GM23338 (cell line): ENCODE results near the gene KRT84. TPM values are rescaled to one million over a fixed set of nuclear protein-coding genes. Genes with fewer than 3 reads are reported as not detected.

Experiments used
- ATAC-seq: fragments of 200-7000 bp; cut with Tn5 transposase; 3 replicates; pipeline ENCODE4 v1.9.1; 2020
- DNase-seq: peaks from one replicate; pipeline ENCODE4 v3.0.0-alpha.2; 2015; ENCODE audit warnings: low spot score
- H2AFZ ChIP-seq: fragments of 200-600 bp; sonication (generic); 2 replicates; pipeline ENCODE4 v1.8.0; 2016; ENCODE audit warnings: antibody characterized with exemption, mild to moderate bottlenecking, moderate library complexity
- H3F3A ChIP-seq: fragments of 200-600 bp; sonication (generic); replicated peaks from 2 replicates; pipeline ENCODE4 v1.8.0; 2017; ENCODE audit warnings: antibody characterized with exemption, mixed run types, low read depth
- H3K27ac ChIP-seq: fragments of 200-600 bp; sonication (generic); 2 replicates; pipeline ENCODE4 v1.6.1; 2016; ENCODE audit warnings: low read depth
- H3K27me3 ChIP-seq: fragments of 200-600 bp; sonication (generic); 2 replicates; pipeline ENCODE4 v1.8.0; 2016; ENCODE audit warnings: mild to moderate bottlenecking, mixed run types, moderate library complexity; ENCODE audit not compliant: insufficient read depth
- H3K36me3 ChIP-seq: fragments of 200-600 bp; sonication (generic); 2 replicates; pipeline ENCODE4 v1.8.0; 2016; ENCODE audit warnings: mild to moderate bottlenecking; ENCODE audit not compliant: insufficient read depth
- H3K4me1 ChIP-seq: fragments of 200-600 bp; sonication (generic); 2 replicates; pipeline ENCODE4 v1.8.0; 2016; ENCODE audit warnings: mild to moderate bottlenecking, moderate library complexity; ENCODE audit not compliant: insufficient read depth
- H3K4me2 ChIP-seq: fragments of 200-600 bp; sonication (generic); 2 replicates; pipeline ENCODE4 v1.7.1; 2017; ENCODE audit warnings: mixed run types
- H3K4me3 ChIP-seq: fragments of 200-600 bp; sonication (generic); 2 replicates; pipeline ENCODE4 v1.6.1; 2016; ENCODE audit warnings: mixed run types
- H3K79me2 ChIP-seq: fragments of 200-600 bp; sonication (generic); replicated peaks from 2 replicates; pipeline ENCODE4 v1.8.0; 2017; ENCODE audit warnings: mild to moderate bottlenecking; ENCODE audit not compliant: insufficient read depth
- H3K9me2 ChIP-seq: fragments of 200-600 bp; sonication (generic); 2 replicates; pipeline ENCODE4 v1.8.0; 2017; ENCODE audit not compliant: insufficient read depth
- H4K20me1 ChIP-seq: fragments of 200-600 bp; sonication (generic); replicated peaks from 2 replicates; pipeline ENCODE4 v1.8.0; 2017; ENCODE audit warnings: mild to moderate bottlenecking; ENCODE audit not compliant: insufficient read depth
- H3K27ac Mint-ChIP-seq: 2 replicates; pipeline ENCODE4 v1.8.0; 2020; ENCODE audit warnings: inconsistent platforms, mild to moderate bottlenecking, moderate library complexity, mixed read lengths
- H3K27me3 Mint-ChIP-seq: 3 replicates; pipeline ENCODE4 v1.8.0; 2022; ENCODE audit warnings: low read depth, mild to moderate bottlenecking, moderate library complexity, mixed read lengths, inconsistent platforms; ENCODE audit not compliant: insufficient read depth, poor library complexity
- H3K36me3 Mint-ChIP-seq: 3 replicates; pipeline ENCODE4 v1.8.0; 2021; ENCODE audit warnings: low read depth, mild to moderate bottlenecking, inconsistent platforms, moderate library complexity, mixed read lengths
- H3K4me1 Mint-ChIP-seq: 3 replicates; pipeline ENCODE4 v1.8.0; 2020; ENCODE audit warnings: mild to moderate bottlenecking, inconsistent platforms, mixed read lengths
- H3K4me3 Mint-ChIP-seq: 3 replicates; pipeline ENCODE4 v1.8.0; 2021; ENCODE audit warnings: moderate library complexity, mild to moderate bottlenecking, inconsistent platforms, mixed read lengths
- H3K9me3 Mint-ChIP-seq: 3 replicates; pipeline ENCODE4 v1.8.0; 2020; ENCODE audit warnings: moderate library complexity, mild to moderate bottlenecking, inconsistent platforms, mixed read lengths
- CREB1 ChIP-seq: fragments of 250-450 bp; sonication (Bioruptor Pico); IDR thresholded peaks from 2 replicates; pipeline ENCODE4 v1.5.0; 2020; ENCODE audit warnings: low read depth, mild to moderate bottlenecking, moderate library complexity
- ETS1 ChIP-seq: IDR thresholded peaks from 2 replicates; pipeline ENCODE4 v1.6.1; 2016; ENCODE audit warnings: antibody characterized with exemption
- EZH2phosphoT487 ChIP-seq: fragments of 200-600 bp; sonication (generic); IDR thresholded peaks from one replicate; pipeline ENCODE4 v1.8.1; 2018; ENCODE audit warnings: antibody characterized with exemption; ENCODE audit not compliant: unreplicated experiment
- JUNB ChIP-seq: IDR thresholded peaks from one replicate; pipeline ENCODE4 v1.6.1; 2016; ENCODE audit warnings: antibody characterized with exemption; ENCODE audit not compliant: unreplicated experiment
- NANOG ChIP-seq: IDR thresholded peaks from 2 replicates; pipeline ENCODE4 v1.6.1; 2016; ENCODE audit warnings: antibody characterized with exemption, borderline replicate concordance
- STAT1 ChIP-seq: IDR thresholded peaks from one replicate; pipeline ENCODE4 v1.6.1; 2016; ENCODE audit warnings: antibody characterized with exemption; ENCODE audit not compliant: unreplicated experiment
- ZNF114 ChIP-seq: fragments of 250-450 bp; sonication (Bioruptor Pico); IDR thresholded peaks from 2 replicates; pipeline ENCODE4 v1.5.0; 2020; ENCODE audit warnings: mild to moderate bottlenecking, moderate library complexity
- ZNF331 ChIP-seq: fragments of 250-450 bp; sonication (Bioruptor Pico); IDR thresholded peaks from 2 replicates; pipeline ENCODE4 v1.5.0; 2020; ENCODE audit warnings: low read depth, mild to moderate bottlenecking, moderate library complexity
- polyA plus RNA-seq: library from polyadenylated mRNA; unstranded; fragments of >200 nt; fragmentation: Nextera tagmentation; extraction: Ambion mirVana; gene quantifications from 2 replicates; pipeline ENCODE4 v1.2.1, GENCODE V29; 2016
- total RNA-seq: library from RNA; depleted of rRNA; stranded (reverse); fragments of >200 nt; shearing (Covaris generic); gene quantifications from 2 replicates; pipeline ENCODE4 v1.2.3, GENCODE V29; 2014
- TF ChIP-seq, protein P1 (sequence below): fragments of 250-450 bp; sonication (Bioruptor Pico); IDR thresholded peaks from 2 replicates; pipeline ENCODE4 v1.5.0; 2020; ENCODE audit warnings: mild to moderate bottlenecking, moderate library complexity
- TF ChIP-seq, protein P2 (sequence below), 2 experiments: fragments of 200-600 bp in 1 of 2; sonication (generic) in 1 of 2; conservative IDR thresholded peaks; 2 replicates each; pipeline versions ENCODE4 v1.5.1 to v1.6.1; 2016 to 2017; ENCODE audit warnings: antibody characterized with exemption in 2 of 2, low read depth in 2 of 2, mild to moderate bottlenecking in 2 of 2, moderate library complexity in 1 of 2

KRT84 gene
- total and polyA plus RNA-seq, 2 experiments from 2014 or later, result not detected

DNA sequence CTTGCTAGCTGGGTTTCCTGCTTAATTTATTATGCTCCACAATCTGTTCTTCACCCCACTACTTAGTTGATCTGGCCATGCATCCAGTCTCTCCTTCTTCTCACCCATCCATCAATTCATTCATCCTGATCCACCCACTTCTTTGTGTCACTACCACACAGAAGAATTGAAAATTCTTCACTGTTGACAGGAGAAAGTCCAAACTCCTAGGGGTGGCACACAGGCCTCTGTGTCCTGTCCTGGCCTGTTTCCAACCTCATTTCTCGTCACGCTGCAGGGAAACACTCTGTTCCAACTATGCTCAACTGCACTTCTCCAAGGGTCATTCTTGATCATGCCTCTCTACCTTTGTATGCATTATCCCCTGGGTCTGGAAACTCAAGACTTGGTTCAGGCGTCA, 53.6 kb downstream of the KRT84 start (continued):
- TF ChIP-seq, protein P1, sequence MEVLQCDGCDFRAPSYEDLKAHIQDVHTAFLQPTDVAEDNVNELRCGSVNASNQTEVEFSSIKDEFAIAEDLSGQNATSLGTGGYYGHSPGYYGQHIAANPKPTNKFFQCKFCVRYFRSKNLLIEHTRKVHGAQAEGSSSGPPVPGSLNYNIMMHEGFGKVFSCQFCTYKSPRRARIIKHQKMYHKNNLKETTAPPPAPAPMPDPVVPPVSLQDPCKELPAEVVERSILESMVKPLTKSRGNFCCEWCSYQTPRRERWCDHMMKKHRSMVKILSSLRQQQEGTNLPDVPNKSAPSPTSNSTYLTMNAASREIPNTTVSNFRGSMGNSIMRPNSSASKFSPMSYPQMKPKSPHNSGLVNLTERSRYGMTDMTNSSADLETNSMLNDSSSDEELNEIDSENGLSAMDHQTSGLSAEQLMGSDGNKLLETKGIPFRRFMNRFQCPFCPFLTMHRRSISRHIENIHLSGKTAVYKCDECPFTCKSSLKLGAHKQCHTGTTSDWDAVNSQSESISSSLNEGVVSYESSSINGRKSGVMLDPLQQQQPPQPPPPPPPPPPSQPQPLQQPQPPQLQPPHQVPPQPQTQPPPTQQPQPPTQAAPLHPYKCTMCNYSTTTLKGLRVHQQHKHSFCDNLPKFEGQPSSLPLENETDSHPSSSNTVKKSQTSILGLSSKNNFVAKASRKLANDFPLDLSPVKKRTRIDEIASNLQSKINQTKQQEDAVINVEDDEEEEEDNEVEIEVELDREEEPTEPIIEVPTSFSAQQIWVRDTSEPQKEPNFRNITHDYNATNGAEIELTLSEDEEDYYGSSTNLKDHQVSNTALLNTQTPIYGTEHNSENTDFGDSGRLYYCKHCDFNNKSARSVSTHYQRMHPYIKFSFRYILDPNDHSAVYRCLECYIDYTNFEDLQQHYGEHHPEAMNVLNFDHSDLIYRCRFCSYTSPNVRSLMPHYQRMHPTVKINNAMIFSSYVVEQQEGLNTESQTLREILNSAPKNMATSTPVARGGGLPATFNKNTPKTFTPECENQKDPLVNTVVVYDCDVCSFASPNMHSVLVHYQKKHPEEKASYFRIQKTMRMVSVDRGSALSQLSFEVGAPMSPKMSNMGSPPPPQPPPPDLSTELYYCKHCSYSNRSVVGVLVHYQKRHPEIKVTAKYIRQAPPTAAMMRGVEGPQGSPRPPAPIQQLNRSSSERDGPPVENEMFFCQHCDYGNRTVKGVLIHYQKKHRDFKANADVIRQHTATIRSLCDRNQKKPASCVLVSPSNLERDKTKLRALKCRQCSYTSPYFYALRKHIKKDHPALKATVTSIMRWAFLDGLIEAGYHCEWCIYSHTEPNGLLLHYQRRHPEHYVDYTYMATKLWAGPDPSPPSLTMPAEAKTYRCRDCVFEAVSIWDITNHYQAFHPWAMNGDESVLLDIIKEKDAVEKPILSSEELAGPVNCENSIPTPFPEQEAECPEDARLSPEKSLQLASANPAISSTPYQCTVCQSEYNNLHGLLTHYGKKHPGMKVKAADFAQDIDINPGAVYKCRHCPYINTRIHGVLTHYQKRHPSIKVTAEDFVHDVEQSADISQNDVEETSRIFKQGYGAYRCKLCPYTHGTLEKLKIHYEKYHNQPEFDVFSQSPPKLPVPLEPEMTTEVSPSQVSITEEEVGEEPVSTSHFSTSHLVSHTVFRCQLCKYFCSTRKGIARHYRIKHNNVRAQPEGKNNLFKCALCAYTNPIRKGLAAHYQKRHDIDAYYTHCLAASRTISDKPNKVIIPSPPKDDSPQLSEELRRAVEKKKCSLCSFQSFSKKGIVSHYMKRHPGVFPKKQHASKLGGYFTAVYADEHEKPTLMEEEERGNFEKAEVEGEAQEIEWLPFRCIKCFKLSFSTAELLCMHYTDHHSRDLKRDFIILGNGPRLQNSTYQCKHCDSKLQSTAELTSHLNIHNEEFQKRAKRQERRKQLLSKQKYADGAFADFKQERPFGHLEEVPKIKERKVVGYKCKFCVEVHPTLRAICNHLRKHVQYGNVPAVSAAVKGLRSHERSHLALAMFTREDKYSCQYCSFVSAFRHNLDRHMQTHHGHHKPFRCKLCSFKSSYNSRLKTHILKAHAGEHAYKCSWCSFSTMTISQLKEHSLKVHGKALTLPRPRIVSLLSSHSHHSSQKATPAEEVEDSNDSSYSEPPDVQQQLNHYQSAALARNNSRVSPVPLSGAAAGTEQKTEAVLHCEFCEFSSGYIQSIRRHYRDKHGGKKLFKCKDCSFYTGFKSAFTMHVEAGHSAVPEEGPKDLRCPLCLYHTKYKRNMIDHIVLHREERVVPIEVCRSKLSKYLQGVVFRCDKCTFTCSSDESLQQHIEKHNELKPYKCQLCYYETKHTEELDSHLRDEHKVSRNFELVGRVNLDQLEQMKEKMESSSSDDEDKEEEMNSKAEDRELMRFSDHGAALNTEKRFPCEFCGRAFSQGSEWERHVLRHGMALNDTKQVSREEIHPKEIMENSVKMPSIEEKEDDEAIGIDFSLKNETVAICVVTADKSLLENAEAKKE (CRISPR knock-in tag), result no peak
- no peak for TF ChIP-seq ZNF114 (CRISPR knock-in tag)
- TF ChIP-seq ZNF331 (CRISPR knock-in tag), result no peak
- no peak for TF ChIP-seq CREB1 (CRISPR knock-in tag)
- TF ChIP-seq, protein P2, sequence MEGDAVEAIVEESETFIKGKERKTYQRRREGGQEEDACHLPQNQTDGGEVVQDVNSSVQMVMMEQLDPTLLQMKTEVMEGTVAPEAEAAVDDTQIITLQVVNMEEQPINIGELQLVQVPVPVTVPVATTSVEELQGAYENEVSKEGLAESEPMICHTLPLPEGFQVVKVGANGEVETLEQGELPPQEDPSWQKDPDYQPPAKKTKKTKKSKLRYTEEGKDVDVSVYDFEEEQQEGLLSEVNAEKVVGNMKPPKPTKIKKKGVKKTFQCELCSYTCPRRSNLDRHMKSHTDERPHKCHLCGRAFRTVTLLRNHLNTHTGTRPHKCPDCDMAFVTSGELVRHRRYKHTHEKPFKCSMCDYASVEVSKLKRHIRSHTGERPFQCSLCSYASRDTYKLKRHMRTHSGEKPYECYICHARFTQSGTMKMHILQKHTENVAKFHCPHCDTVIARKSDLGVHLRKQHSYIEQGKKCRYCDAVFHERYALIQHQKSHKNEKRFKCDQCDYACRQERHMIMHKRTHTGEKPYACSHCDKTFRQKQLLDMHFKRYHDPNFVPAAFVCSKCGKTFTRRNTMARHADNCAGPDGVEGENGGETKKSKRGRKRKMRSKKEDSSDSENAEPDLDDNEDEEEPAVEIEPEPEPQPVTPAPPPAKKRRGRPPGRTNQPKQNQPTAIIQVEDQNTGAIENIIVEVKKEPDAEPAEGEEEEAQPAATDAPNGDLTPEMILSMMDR (conservative IDR thresholded peaks at IDR 0.05; ENCODE audit: low read depth in 2 of 2), result no peak

DNA sequence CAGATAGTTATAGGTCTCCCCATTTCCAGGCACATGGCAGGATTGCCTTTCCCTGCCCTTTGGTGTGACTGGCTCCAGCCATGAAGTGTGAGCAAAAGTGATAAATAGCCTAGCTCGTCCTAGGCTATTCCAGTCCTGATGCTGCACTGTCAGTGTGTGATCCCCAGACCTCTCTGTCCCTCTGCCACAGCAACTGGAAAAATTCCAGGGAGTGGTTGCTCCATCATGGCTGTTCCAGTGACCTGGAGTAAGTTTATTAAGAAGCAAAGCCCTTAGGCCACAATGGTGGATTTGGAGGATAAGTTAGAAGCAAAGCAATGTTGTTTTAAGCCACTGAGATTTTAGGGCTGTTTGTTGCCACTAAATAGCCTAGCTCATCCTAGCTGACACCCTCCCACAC, 54.4 kb downstream of the KRT84 start:
- ATAC-seq (no peak), DNase-seq (no peak)
- Histone ChIP-seq H3K79me2 (no peaks in the 10 kb centered on the region), H3K27me3 (no peaks in the 10 kb centered on the region), H2AFZ (no peak overlapping the region), H3K36me3 (no peaks in the 10 kb centered on the region), H3K4me2 (no peak overlapping the region), H3K4me1 (peaks cover 7% of the 10 kb centered on the region; the same call in 1 of the 2 replicates), H3F3A (no peaks in the 10 kb centered on the region), H3K9me2 (no peaks in the 10 kb centered on the region), H3K27ac (no peak overlapping the region), H4K20me1 (no peaks in the 10 kb centered on the region), H3K4me3 (no peak overlapping the region)
- H3K27ac Mint-ChIP-seq, result no peak overlapping the region
- H3K4me3 Mint-ChIP-seq, result no peak overlapping the region
- H3K27me3 Mint-ChIP-seq, result peaks cover 3% of the 10 kb centered on the region
- peaks cover 15% of the 10 kb centered on the region; the same call in 2 of the 3 replicates for H3K4me1 Mint-ChIP-seq
- no peaks in the 10 kb centered on the region for H3K9me3 Mint-ChIP-seq
- no peaks in the 10 kb centered on the region for H3K36me3 Mint-ChIP-seq
- TF ChIP-seq EZH2phosphoT487, result no peak
- no peak for TF ChIP-seq CREB1 (CRISPR knock-in tag)
- no peak for TF ChIP-seq STAT1
- no peak for TF ChIP-seq JUNB
- TF ChIP-seq, protein P2 (conservative IDR thresholded peaks at IDR 0.05; ENCODE audit: low read depth in 2 of 2), result no peak
- TF ChIP-seq ZNF114 (CRISPR knock-in tag), result no peak
- no peak for TF ChIP-seq NANOG
- no peak for TF ChIP-seq ETS1
